ENCODE data around the gene TOR3A.

GRCh38 chr1:179036844-179037465, 44.9 kb upstream of the TOR3A start:
- TF ChIP-seq, protein P1, sequence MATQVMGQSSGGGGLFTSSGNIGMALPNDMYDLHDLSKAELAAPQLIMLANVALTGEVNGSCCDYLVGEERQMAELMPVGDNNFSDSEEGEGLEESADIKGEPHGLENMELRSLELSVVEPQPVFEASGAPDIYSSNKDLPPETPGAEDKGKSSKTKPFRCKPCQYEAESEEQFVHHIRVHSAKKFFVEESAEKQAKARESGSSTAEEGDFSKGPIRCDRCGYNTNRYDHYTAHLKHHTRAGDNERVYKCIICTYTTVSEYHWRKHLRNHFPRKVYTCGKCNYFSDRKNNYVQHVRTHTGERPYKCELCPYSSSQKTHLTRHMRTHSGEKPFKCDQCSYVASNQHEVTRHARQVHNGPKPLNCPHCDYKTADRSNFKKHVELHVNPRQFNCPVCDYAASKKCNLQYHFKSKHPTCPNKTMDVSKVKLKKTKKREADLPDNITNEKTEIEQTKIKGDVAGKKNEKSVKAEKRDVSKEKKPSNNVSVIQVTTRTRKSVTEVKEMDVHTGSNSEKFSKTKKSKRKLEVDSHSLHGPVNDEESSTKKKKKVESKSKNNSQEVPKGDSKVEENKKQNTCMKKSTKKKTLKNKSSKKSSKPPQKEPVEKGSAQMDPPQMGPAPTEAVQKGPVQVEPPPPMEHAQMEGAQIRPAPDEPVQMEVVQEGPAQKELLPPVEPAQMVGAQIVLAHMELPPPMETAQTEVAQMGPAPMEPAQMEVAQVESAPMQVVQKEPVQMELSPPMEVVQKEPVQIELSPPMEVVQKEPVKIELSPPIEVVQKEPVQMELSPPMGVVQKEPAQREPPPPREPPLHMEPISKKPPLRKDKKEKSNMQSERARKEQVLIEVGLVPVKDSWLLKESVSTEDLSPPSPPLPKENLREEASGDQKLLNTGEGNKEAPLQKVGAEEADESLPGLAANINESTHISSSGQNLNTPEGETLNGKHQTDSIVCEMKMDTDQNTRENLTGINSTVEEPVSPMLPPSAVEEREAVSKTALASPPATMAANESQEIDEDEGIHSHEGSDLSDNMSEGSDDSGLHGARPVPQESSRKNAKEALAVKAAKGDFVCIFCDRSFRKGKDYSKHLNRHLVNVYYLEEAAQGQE (IDR thresholded peaks at IDR 0.05) = no peak
- TF ChIP-seq, protein P2, sequence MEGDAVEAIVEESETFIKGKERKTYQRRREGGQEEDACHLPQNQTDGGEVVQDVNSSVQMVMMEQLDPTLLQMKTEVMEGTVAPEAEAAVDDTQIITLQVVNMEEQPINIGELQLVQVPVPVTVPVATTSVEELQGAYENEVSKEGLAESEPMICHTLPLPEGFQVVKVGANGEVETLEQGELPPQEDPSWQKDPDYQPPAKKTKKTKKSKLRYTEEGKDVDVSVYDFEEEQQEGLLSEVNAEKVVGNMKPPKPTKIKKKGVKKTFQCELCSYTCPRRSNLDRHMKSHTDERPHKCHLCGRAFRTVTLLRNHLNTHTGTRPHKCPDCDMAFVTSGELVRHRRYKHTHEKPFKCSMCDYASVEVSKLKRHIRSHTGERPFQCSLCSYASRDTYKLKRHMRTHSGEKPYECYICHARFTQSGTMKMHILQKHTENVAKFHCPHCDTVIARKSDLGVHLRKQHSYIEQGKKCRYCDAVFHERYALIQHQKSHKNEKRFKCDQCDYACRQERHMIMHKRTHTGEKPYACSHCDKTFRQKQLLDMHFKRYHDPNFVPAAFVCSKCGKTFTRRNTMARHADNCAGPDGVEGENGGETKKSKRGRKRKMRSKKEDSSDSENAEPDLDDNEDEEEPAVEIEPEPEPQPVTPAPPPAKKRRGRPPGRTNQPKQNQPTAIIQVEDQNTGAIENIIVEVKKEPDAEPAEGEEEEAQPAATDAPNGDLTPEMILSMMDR (IDR thresholded peaks at IDR 0.05) = no peak
- TF ChIP-seq KDM5A (IDR thresholded peaks at IDR 0.05) (no peak), RFX5 (IDR thresholded peaks at IDR 0.05) (no peak), JUNB (IDR thresholded peaks at IDR 0.05) (no peak)

Data from A549 (cell line).